ENCODE results near the gene DAAM1.
A peak's percentile ranks its signal among the peaks of the same experiment; 100 is the strongest.

The DAAM1 gene

GRCh38 chr14:59276235-59276634 is 87.8 kb downstream of the DAAM1 start:
- Histone ChIP-seq H3K27me3 (ENCODE audit: control insufficient read depth, insufficient read depth, low read length) (no peaks in the 10 kb centered on the region), H3K4me1 (ENCODE audit: control insufficient read depth, insufficient read depth, low read length) (peaks cover 53% of the 10 kb centered on the region), H3K4me3 (ENCODE audit: low read length) (no peak overlapping the region), H3K9ac (ENCODE audit: low read depth, low read length) (no peak overlapping the region), H3K9me3 (replicated peaks; ENCODE audit: low read length) (no peaks in the 10 kb centered on the region), H3K4me2 (ENCODE audit: low read length) (peak overlapping the region; percentile 42), H3K36me3 (ENCODE audit: insufficient read depth, low read length) (no peaks in the 10 kb centered on the region)

GRCh38 chr14:59277659-59278058 is 89.2 kb downstream of the DAAM1 start:
- no peaks in the 10 kb centered on the region for H3K27me3 ChIP-seq (ENCODE audit: control insufficient read depth, insufficient read depth, low read length)
- H3K4me1 ChIP-seq (ENCODE audit: control insufficient read depth, insufficient read depth, low read length) = peaks cover 59% of the 10 kb centered on the region

GRCh38 chr14:59278111-59278510 is 89.6 kb downstream of the DAAM1 start:
- peak overlapping the region; percentile 39 for H3K9ac ChIP-seq (ENCODE audit: low read depth, low read length)
- no peaks in the 10 kb centered on the region for H3K36me3 ChIP-seq (ENCODE audit: insufficient read depth, low read length)
- H3K4me2 ChIP-seq (ENCODE audit: low read length) = peak overlapping the region; percentile 43
- H3K9me3 ChIP-seq (replicated peaks; ENCODE audit: low read length) = no peaks in the 10 kb centered on the region
- H3K27me3 ChIP-seq (ENCODE audit: control insufficient read depth, insufficient read depth, low read length) = no peaks in the 10 kb centered on the region
- peaks cover 64% of the 10 kb centered on the region for H3K4me1 ChIP-seq (ENCODE audit: control insufficient read depth, insufficient read depth, low read length)
- no peak overlapping the region for H3K4me3 ChIP-seq (ENCODE audit: low read length)

More at GRCh38 chr14:59277659-59278058, 89.2 kb downstream of the DAAM1 start:
- Histone ChIP-seq H3K36me3 (ENCODE audit: insufficient read depth, low read length) (no peaks in the 10 kb centered on the region), H3K4me2 (ENCODE audit: low read length) (no peak overlapping the region), H3K9me3 (replicated peaks; ENCODE audit: low read length) (no peaks in the 10 kb centered on the region), H3K4me3 (ENCODE audit: low read length) (no peak overlapping the region), H3K9ac (ENCODE audit: low read depth, low read length) (no peak overlapping the region)

GRCh38 chr14:59280961-59281360 is 92.5 kb downstream of the DAAM1 start:
- no peak overlapping the region for H3K4me2 ChIP-seq (ENCODE audit: low read length)
- H3K9me3 ChIP-seq (replicated peaks; ENCODE audit: low read length) = peaks cover 3% of the 10 kb centered on the region
- H3K4me1 ChIP-seq (ENCODE audit: control insufficient read depth, insufficient read depth, low read length) = peaks cover 57% of the 10 kb centered on the region

GRCh38 chr14:59281609-59282377 is 93.3 kb downstream of the DAAM1 start:
- Histone ChIP-seq H3K27me3 (ENCODE audit: control insufficient read depth, insufficient read depth, low read length) (no peaks in the 10 kb centered on the region), H3K36me3 (ENCODE audit: insufficient read depth, low read length) (no peaks in the 10 kb centered on the region), H3K4me2 (ENCODE audit: low read length) (peak overlapping the region; percentile 16), H3K4me3 (ENCODE audit: low read length) (no peak overlapping the region), H3K4me1 (ENCODE audit: control insufficient read depth, insufficient read depth, low read length) (peaks cover 49% of the 10 kb centered on the region), H3K9me3 (replicated peaks; ENCODE audit: low read length) (peaks cover 3% of the 10 kb centered on the region), H3K9ac (ENCODE audit: low read depth, low read length) (no peak overlapping the region)

More at GRCh38 chr14:59280961-59281360, 92.5 kb downstream of the DAAM1 start:
- H3K9ac ChIP-seq (ENCODE audit: low read depth, low read length) = no peak overlapping the region
- H3K4me3 ChIP-seq (ENCODE audit: low read length) = no peak overlapping the region
- no peaks in the 10 kb centered on the region for H3K27me3 ChIP-seq (ENCODE audit: control insufficient read depth, insufficient read depth, low read length)
- H3K36me3 ChIP-seq (ENCODE audit: insufficient read depth, low read length) = no peaks in the 10 kb centered on the region

GRCh38 chr14:59282378-59282765 is 93.9 kb downstream of the DAAM1 start:
- H3K9me3 ChIP-seq (replicated peaks; ENCODE audit: low read length) = peaks cover 3% of the 10 kb centered on the region
- no peaks in the 10 kb centered on the region for H3K36me3 ChIP-seq (ENCODE audit: insufficient read depth, low read length)
- no peaks in the 10 kb centered on the region for H3K27me3 ChIP-seq (ENCODE audit: control insufficient read depth, insufficient read depth, low read length)
- H3K4me1 ChIP-seq (ENCODE audit: control insufficient read depth, insufficient read depth, low read length) = peaks cover 49% of the 10 kb centered on the region
- no peak overlapping the region for H3K9ac ChIP-seq (ENCODE audit: low read depth, low read length)
- H3K4me3 ChIP-seq (ENCODE audit: low read length) = no peak overlapping the region
- peak overlapping the region; percentile 32 for H3K4me2 ChIP-seq (ENCODE audit: low read length)

GRCh38 chr14:59283361-59283760 is 94.9 kb downstream of the DAAM1 start:
- H3K36me3 ChIP-seq (ENCODE audit: insufficient read depth, low read length) = no peaks in the 10 kb centered on the region
- no peak overlapping the region for H3K4me2 ChIP-seq (ENCODE audit: low read length)
- no peaks in the 10 kb centered on the region for H3K27me3 ChIP-seq (ENCODE audit: control insufficient read depth, insufficient read depth, low read length)
- peaks cover 3% of the 10 kb centered on the region for H3K9me3 ChIP-seq (replicated peaks; ENCODE audit: low read length)
- H3K4me1 ChIP-seq (ENCODE audit: control insufficient read depth, insufficient read depth, low read length) = peaks cover 42% of the 10 kb centered on the region
- no peak overlapping the region for H3K4me3 ChIP-seq (ENCODE audit: low read length)
- H3K9ac ChIP-seq (ENCODE audit: low read depth, low read length) = no peak overlapping the region

- H3K36me3 ChIP-seq (ENCODE audit: insufficient read depth, low read length) = no peaks in the 10 kb centered on the region
- peaks cover 35% of the 10 kb centered on the region for H3K4me1 ChIP-seq (ENCODE audit: control insufficient read depth, insufficient read depth, low read length)
- no peak overlapping the region for H3K4me2 ChIP-seq (ENCODE audit: low read length)
- H3K27me3 ChIP-seq (ENCODE audit: control insufficient read depth, insufficient read depth, low read length) = no peaks in the 10 kb centered on the region
- H3K4me3 ChIP-seq (ENCODE audit: low read length) = no peak overlapping the region
- peaks cover 3% of the 10 kb centered on the region for H3K9me3 ChIP-seq (replicated peaks; ENCODE audit: low read length)
- H3K9ac ChIP-seq (ENCODE audit: low read depth, low read length) = no peak overlapping the region
Measured at GRCh38 chr14:59284059-59284458, 95.6 kb downstream of the DAAM1 start.

GRCh38 chr14:59292028-59292427 is 103.6 kb downstream of the DAAM1 start:
- Histone ChIP-seq H3K9me3 (replicated peaks; ENCODE audit: low read length) (no peaks in the 10 kb centered on the region), H3K27me3 (ENCODE audit: control insufficient read depth, insufficient read depth, low read length) (no peaks in the 10 kb centered on the region), H3K9ac (ENCODE audit: low read depth, low read length) (no peak overlapping the region), H3K4me3 (ENCODE audit: low read length) (no peak overlapping the region), H3K4me2 (ENCODE audit: low read length) (no peak overlapping the region), H3K36me3 (ENCODE audit: insufficient read depth, low read length) (no peaks in the 10 kb centered on the region), H3K4me1 (ENCODE audit: control insufficient read depth, insufficient read depth, low read length) (no peaks in the 10 kb centered on the region)

- no peak overlapping the region for H3K4me3 ChIP-seq (ENCODE audit: low read length)
- H3K9me3 ChIP-seq (replicated peaks; ENCODE audit: low read length) = no peaks in the 10 kb centered on the region
- H3K4me2 ChIP-seq (ENCODE audit: low read length) = no peak overlapping the region
- H3K36me3 ChIP-seq (ENCODE audit: insufficient read depth, low read length) = no peaks in the 10 kb centered on the region
- H3K27me3 ChIP-seq (ENCODE audit: control insufficient read depth, insufficient read depth, low read length) = no peaks in the 10 kb centered on the region
- no peak overlapping the region for H3K9ac ChIP-seq (ENCODE audit: low read depth, low read length)
- H3K4me1 ChIP-seq (ENCODE audit: control insufficient read depth, insufficient read depth, low read length) = no peaks in the 10 kb centered on the region
Measured at GRCh38 chr14:59292921-59293534, 104.6 kb downstream of the DAAM1 start.

GRCh38 chr14:59293935-59294661 is 105.6 kb downstream of the DAAM1 start:
- no peaks in the 10 kb centered on the region for H3K36me3 ChIP-seq (ENCODE audit: insufficient read depth, low read length)

More at GRCh38 chr14:59293935-59294661, 105.6 kb downstream of the DAAM1 start:
- Histone ChIP-seq H3K4me2 (ENCODE audit: low read length) (no peak overlapping the region), H3K4me3 (ENCODE audit: low read length) (no peak overlapping the region), H3K9me3 (replicated peaks; ENCODE audit: low read length) (no peaks in the 10 kb centered on the region), H3K27me3 (ENCODE audit: control insufficient read depth, insufficient read depth, low read length) (no peaks in the 10 kb centered on the region), H3K4me1 (ENCODE audit: control insufficient read depth, insufficient read depth, low read length) (no peaks in the 10 kb centered on the region), H3K9ac (ENCODE audit: low read depth, low read length) (no peak overlapping the region)

Measured in skeletal muscle satellite cell (primary cell).